GM12801 (cell line): ENCODE measurements around the gene RAB22A.

ENCODE experiments used
- CTCF ChIP-seq: IDR thresholded peaks from one replicate; pipeline ENCODE4 v1.5.1; 2011; ENCODE audit warnings: control low read depth; ENCODE audit not compliant: insufficient read length; ENCODE audit errors: extremely low read depth

Gene RAB22A

DNA sequence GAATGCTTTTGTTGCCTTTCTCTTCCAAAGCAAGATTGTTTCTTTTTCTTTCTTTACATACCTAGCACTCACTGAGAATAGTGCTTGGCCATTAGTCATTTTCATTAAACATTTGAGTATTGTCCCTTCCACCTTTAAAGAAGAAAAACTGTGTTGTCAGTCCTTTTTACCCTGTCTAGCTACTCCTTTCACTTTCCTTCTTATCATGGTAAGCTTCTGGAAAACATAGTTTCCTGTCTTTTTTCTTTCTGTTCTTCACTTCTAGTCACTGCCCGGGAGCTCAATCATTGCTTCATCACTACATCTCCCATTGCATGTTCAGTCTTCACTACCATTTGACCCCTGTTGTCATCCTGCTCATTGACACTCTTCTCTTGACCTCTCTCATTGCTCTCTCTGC lies 91.6 kb downstream of the RAB22A start:
- TF ChIP-seq CTCF, result no peak

DNA sequence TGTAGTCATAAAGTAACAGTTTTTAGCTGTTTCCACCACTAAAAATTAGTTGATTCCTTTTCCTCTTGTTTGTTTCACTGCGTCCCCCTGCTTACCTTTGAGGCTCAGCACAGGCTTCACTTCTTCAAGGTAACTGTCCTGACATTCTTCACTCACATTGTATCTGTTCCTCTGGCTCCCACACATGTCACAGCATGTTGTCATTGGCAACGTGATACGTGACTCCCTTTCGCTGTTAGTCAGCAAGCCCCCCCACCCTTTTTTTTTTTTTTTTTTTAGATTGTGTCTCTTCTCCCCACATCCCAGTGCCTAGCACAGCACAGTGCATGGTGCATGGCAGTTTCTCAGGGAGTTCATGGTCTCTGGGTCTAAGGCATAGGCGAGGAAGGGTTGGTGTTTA lies 92.8 kb downstream of the RAB22A start:
- TF ChIP-seq CTCF, result no peak

DNA sequence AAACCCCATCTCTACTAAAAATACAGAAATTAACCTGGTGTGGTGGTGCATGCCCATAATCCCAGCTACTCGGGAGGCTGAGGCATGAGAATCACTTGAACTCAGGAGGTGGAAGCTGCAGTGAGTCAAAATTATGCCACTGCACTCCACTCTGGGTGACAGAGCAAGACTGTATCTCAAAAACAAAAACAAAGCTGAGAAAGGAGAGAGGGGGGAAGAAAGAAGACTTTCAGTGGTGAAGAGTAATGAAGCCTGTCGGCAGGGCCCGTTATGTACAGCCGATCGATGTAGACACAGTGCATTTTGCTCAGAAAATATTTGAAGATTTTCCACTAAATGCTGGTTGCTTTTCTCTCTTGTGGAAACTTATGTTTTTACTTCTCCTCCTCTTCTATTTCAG lies 93.3 kb downstream of the RAB22A start:
- no peak for TF ChIP-seq CTCF

- no peak for TF ChIP-seq CTCF
Measured at GRCh38 chr20:58403272-58403671, 93.8 kb downstream of the RAB22A start.

GRCh38 chr20:58405504-58406291 lies 96.2 kb downstream of the RAB22A start:
- TF ChIP-seq CTCF, result no peak

DNA sequence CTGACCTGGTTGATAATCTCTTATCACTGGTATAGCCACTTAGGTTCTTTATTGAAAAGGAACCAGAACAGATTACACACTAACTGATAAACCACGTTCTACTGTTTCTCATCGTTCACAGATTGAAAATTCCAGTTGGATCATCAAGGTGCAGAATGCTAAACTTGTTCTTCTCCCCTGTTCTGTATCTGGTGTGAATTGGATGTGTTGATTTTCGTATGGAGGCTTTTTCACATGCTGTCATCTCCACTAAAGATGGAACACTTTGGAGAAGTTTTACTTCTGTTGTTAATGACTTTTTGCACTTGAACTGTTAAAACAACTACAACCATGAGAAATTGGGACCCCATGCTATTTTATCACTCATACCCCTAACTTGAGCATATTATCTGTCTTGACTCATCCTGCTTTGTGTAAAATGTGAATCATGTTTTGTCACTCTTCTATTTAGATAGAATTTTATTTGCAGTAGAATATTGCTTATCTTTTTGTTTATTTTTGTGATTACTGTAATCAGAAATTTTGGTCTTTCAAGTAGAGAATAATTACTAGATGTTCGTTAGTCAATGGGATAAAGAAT lies 97.0 kb downstream of the RAB22A start:
- no peak for TF ChIP-seq CTCF

DNA sequence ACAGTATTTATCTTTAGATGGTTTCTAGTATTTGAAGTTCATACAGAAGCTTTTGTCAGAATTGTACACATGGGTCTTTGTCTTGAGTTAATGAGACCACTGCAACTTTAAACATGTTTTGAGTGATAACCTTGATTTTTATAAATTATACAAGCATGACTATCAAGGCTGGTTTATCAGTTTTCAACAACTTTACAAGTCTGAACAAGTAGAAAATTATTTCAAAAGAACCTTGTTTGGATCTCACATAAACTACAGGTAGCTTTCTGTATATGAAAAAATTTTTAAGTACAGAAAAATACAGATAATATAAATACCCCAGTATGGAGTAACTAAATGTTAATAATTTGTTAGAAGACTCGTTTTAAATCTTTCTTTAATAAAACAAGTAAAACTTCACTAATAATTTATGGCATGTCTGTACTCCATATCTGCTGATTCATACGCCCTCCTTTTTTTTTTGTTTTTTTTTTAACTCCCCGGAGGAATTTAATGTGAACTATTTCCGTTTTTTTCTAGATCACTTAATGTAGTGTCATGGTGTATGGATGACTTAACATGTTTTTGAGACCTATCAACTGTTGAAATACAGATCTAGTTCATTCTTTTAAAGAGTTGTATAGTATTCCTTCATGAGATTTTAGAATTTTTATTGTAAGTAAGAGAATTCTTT lies 97.8 kb downstream of the RAB22A start:
- no peak for TF ChIP-seq CTCF
